Endothelial cell of umbilical vein (primary cell): ENCODE data around the gene C11orf21. TPM values are rescaled to one million over a fixed set of nuclear protein-coding genes. Genes with fewer than 3 reads are reported as not detected.

Experiments used
- BruUV-seq: library from RNA; stranded (reverse); fragments of 400-500 nt; replicated peaks from 2 replicates; lab custom pipeline; 2021; lab: Mats Ljungman, UMichigan
- CTCF ChIA-PET: fragments of 300-600, 350-600 bp; sonication (Branson Sonifier 250); formaldehyde crosslinking; loops from one replicate; lab custom pipeline; 2021; ENCODE audit warnings: antibody characterized with exemption, inconsistent platforms; lab: Charles Lee
- POLR2A ChIA-PET: fragments of 300-600, 350-600 bp; sonication (Branson Sonifier 250); formaldehyde crosslinking; loops from one replicate; lab custom pipeline; 2021; ENCODE audit warnings: antibody characterized with exemption, inconsistent platforms; lab: Charles Lee
- DNase-seq: peaks from one replicate; pipeline ENCODE4 v3.0.0-alpha.2; 2011; ENCODE audit warnings: low read depth, low spot score
- FAIRE-seq: peaks from 2 replicates; lab custom pipeline; 2011; peaks lifted over from hg19 to GRCh38; lab: Jason Lieb, UNC
- H2AFZ ChIP-seq: 2 replicates; pipeline ENCODE4 v1.6.0; 2012; ENCODE audit warnings: low read depth, low read length, control low read depth, inconsistent platforms
- H3K27ac ChIP-seq: 2 replicates; pipeline ENCODE4 v1.5.1; 2011; ENCODE audit warnings: low read depth, mild to moderate bottlenecking, control low read depth, low read length, moderate library complexity; ENCODE audit not compliant: insufficient read depth
- H3K27me3 ChIP-seq, 2 experiments: 2 replicates each; pipeline versions ENCODE4 v1.6.0 to v1.6.1; 2011; ENCODE audit warnings: low read length in 2 of 2, mixed read lengths in 1 of 2; ENCODE audit not compliant: control insufficient read depth in 2 of 2, insufficient read depth in 2 of 2
- H3K36me3 ChIP-seq, 2 experiments: 2 replicates in 1 of 2; 3 replicates in 1 of 2; pipeline ENCODE4 v1.5.1; 2011; ENCODE audit warnings: low read length in 2 of 2, mild to moderate bottlenecking in 1 of 2, moderate library complexity in 1 of 2; ENCODE audit not compliant: control insufficient read depth in 2 of 2, insufficient read depth in 2 of 2; ENCODE audit errors: extremely low read depth in 1 of 2
- H3K4me1 ChIP-seq: 3 replicates; pipeline ENCODE4 v1.5.1; 2011; ENCODE audit warnings: mild to moderate bottlenecking, low read length; ENCODE audit not compliant: control insufficient read depth, insufficient read depth; ENCODE audit errors: extremely low read depth
- H3K4me2 ChIP-seq: 2 replicates; pipeline ENCODE4 v1.6.1; 2011; ENCODE audit warnings: low read length, control low read depth, mixed read lengths; ENCODE audit not compliant: insufficient read depth
- H3K4me3 ChIP-seq, 3 experiments: fragments of 200-600 bp in 1 of 3; sonication (generic), shearing (Covaris generic) in 1 of 3; replicated peaks in 1 of 3; 2 replicates each; pipeline ENCODE4 v1.5.1; 2011 to 2016; ENCODE audit warnings: control low read depth in 3 of 3, low read length in 3 of 3, mild to moderate bottlenecking in 2 of 3, inconsistent platforms in 1 of 3, low read depth in 1 of 3, moderate library complexity in 1 of 3; ENCODE audit not compliant: insufficient read depth in 1 of 3
- H3K79me2 ChIP-seq: 2 replicates; pipeline ENCODE4 v1.6.0; 2012; ENCODE audit warnings: low read length, inconsistent platforms; ENCODE audit not compliant: control insufficient read depth, insufficient read depth
- H3K9ac ChIP-seq: replicated peaks from 2 replicates; pipeline ENCODE3; 2011; ENCODE audit warnings: low read length, control low read depth; ENCODE audit not compliant: insufficient read depth; ENCODE audit errors: extremely low read depth
- H3K9me1 ChIP-seq: replicated peaks from 3 replicates; pipeline ENCODE4 v1.6.0; 2011; ENCODE audit warnings: mild to moderate bottlenecking, low read length; ENCODE audit not compliant: control insufficient read depth, insufficient read depth; ENCODE audit errors: extremely low read depth
- H3K9me3 ChIP-seq: replicated peaks from 2 replicates; pipeline ENCODE4 v1.5.1; 2012; ENCODE audit warnings: low read length, inconsistent platforms; ENCODE audit not compliant: control insufficient read depth, insufficient read depth
- H4K20me1 ChIP-seq: replicated peaks from 2 replicates; pipeline ENCODE3; 2011; ENCODE audit warnings: mild to moderate bottlenecking, low read length; ENCODE audit not compliant: control insufficient read depth, insufficient read depth; ENCODE audit errors: extremely low read depth
- CTCF ChIP-seq, 2 donors: IDR thresholded peaks; 1 replicate in 1 of 2; 2 replicates in 1 of 2; pipeline ENCODE4 v1.5.1; 2011; ENCODE audit warnings: low read length in 2 of 2, mild to moderate bottlenecking in 2 of 2, moderate library complexity in 2 of 2, control low read depth in 1 of 2, inconsistent platforms in 1 of 2, low read depth in 1 of 2; ENCODE audit not compliant: insufficient read depth in 1 of 2; ENCODE audit errors: extremely low read depth in 1 of 2
- EZH2 ChIP-seq: IDR thresholded peaks from 2 replicates; pipeline ENCODE4 v1.6.1; 2012; ENCODE audit warnings: borderline replicate concordance, low read depth, mild to moderate bottlenecking, moderate library complexity, low read length, inconsistent platforms; ENCODE audit not compliant: severe bottlenecking
- FOS ChIP-seq: IDR thresholded peaks from 2 replicates; pipeline ENCODE4 v1.6.1; 2011; ENCODE audit warnings: mild to moderate bottlenecking, low read length, moderate library complexity, borderline replicate concordance; ENCODE audit not compliant: insufficient read depth
- GATA2 ChIP-seq: IDR thresholded peaks from 2 replicates; pipeline ENCODE4 v1.7.0; 2011; ENCODE audit warnings: low read depth, mild to moderate bottlenecking, moderate library complexity, mixed read lengths, low read length; ENCODE audit not compliant: insufficient read length, insufficient read depth
- JUN ChIP-seq: IDR thresholded peaks from 2 replicates; pipeline ENCODE4 v1.6.1; 2011; ENCODE audit warnings: borderline replicate concordance, low read depth; ENCODE audit not compliant: insufficient read length, insufficient read depth
- MAX ChIP-seq: IDR thresholded peaks from 2 replicates; pipeline ENCODE4 v1.6.1; 2011; ENCODE audit not compliant: insufficient read depth, insufficient read length
- MYC ChIP-seq: IDR thresholded peaks from one replicate; pipeline ENCODE4 v1.6.1; 2011; ENCODE audit warnings: mild to moderate bottlenecking, low read depth, low read length
- POLR2A ChIP-seq: IDR thresholded peaks from 2 replicates; pipeline ENCODE4 v1.6.1; 2012; ENCODE audit warnings: low read depth, mild to moderate bottlenecking, control low read depth, low read length
- POLR2AphosphoS5 ChIP-seq: IDR thresholded peaks from 2 replicates; pipeline ENCODE4 v1.6.1; 2012; ENCODE audit warnings: low read depth, mild to moderate bottlenecking, control low read depth, low read length, moderate library complexity; ENCODE audit not compliant: insufficient read depth
- dilution Hi-C: fragments of 300-500 bp; cut with MboI; formaldehyde crosslinking; loops from one replicate; pipeline ENCODE4 v1.15.0; 2019; ENCODE audit warnings: low sequenced_read_pairs; ENCODE audit not compliant: extremely low pct_ligation_motif_present
- intact Hi-C: fragments of 100-400 bp; cut with micrococcal nuclease; formaldehyde crosslinking; loops from one replicate; pipeline ENCODE4 v1.10.0; 2022
- polyA plus RNA-seq, 4 experiments: library from polyadenylated mRNA; depleted of rRNA in 3 of 4; stranded (reverse) in 3 of 4; unstranded in 1 of 4; fragments of >200 nt; gene quantifications; 2 replicates each; pipeline versions ENCODE4 v1.2.1 to v1.2.3, GENCODE V29; 2011 to 2012; ENCODE audit warnings: missing spikeins in 1 of 4
- total RNA-seq: library from RNA; stranded (reverse); gene quantifications from 2 replicates; pipeline ENCODE4 v1.2.3, GENCODE V29; 2021

Gene C11orf21
- total and polyA plus RNA-seq, 2 donors (not counting 3 experiments of a cell fraction or from before 2014, with no cell fraction given) = not detected

GRCh38 chr11:2275334-2276279 lies 26.1 kb downstream of the C11orf21 start:
- peaks cover 23 to 24% of the 10 kb centered on the region in 2 experiments for H3K27me3 ChIP-seq
- no TSS peak for BruUV-seq
- CTCF ChIA-PET = interaction anchor here (1.5 kb wide), 1 partner anchor 48 kb away, joined by 4 read pairs; no protein-coding TSS in a partner anchor
- no peaks in the 10 kb centered on the region for H3K36me3 ChIP-seq
- no peak overlapping the region for H2AFZ ChIP-seq
- dilution Hi-C loops (no loop called here), intact Hi-C loops (no loop called here)
- no peak overlapping the region for H3K4me2 ChIP-seq
- no peak for TF ChIP-seq POLR2AphosphoS5
- TF ChIP-seq JUN = no peak
- no peak for TF ChIP-seq EZH2
- TF ChIP-seq CTCF (IDR thresholded peaks at IDR 0.05; ENCODE audit: extremely low read depth in 1 of 2, insufficient read depth in 1 of 2, low read depth in 1 of 2, low read length in 2 of 2) = no peak
- no peak for TF ChIP-seq POLR2A
- no peak for TF ChIP-seq GATA2
- TF ChIP-seq FOS = no peak
- TF ChIP-seq MAX = no peak
- TF ChIP-seq MYC = no peak
- FAIRE-seq = no peak
- no peak overlapping the region for H3K4me3 ChIP-seq
- no peaks in the 10 kb centered on the region for H3K9me1 ChIP-seq
- DNase-seq = no peak
- H3K79me2 ChIP-seq = no peaks in the 10 kb centered on the region
- no peak overlapping the region for H3K9ac ChIP-seq
- POLR2A ChIA-PET = no interaction called here
- no peaks in the 10 kb centered on the region for H4K20me1 ChIP-seq
- H3K27ac ChIP-seq = no peak overlapping the region
- H3K4me1 ChIP-seq = no peaks in the 10 kb centered on the region
- H3K9me3 ChIP-seq = no peaks in the 10 kb centered on the region
